ENCODE results near the gene OR11A1.

DNA sequence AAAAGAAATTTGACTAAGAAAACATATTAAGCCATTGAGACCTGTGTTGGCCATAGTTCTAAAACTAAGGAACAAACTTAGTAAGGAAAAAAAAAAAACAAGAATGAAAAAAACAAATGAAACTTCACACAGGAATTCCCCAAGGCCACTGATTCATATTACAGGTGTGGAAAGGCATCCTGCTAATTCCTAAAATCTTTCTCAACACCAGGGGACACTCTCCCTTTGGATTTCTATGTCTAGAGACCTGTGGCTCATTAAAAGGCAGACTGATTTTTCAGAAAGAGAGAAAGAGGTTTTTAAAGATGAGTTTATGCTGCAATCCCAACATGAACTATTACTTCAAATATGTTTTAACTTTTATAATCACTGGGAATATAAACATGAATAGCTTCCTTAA lies 42.3 kb downstream of the OR11A1 start, which contains the start of gene OR12D1:
- TF ChIP-seq TAF1 (IDR thresholded peaks at IDR 0.05; ENCODE audit: borderline replicate concordance, insufficient read depth, low read length) = no peak
- TF ChIP-seq SIN3A (IDR thresholded peaks at IDR 0.05; ENCODE audit: borderline replicate concordance, insufficient read depth, low read length) = no peak
- TF ChIP-seq, protein P1, sequence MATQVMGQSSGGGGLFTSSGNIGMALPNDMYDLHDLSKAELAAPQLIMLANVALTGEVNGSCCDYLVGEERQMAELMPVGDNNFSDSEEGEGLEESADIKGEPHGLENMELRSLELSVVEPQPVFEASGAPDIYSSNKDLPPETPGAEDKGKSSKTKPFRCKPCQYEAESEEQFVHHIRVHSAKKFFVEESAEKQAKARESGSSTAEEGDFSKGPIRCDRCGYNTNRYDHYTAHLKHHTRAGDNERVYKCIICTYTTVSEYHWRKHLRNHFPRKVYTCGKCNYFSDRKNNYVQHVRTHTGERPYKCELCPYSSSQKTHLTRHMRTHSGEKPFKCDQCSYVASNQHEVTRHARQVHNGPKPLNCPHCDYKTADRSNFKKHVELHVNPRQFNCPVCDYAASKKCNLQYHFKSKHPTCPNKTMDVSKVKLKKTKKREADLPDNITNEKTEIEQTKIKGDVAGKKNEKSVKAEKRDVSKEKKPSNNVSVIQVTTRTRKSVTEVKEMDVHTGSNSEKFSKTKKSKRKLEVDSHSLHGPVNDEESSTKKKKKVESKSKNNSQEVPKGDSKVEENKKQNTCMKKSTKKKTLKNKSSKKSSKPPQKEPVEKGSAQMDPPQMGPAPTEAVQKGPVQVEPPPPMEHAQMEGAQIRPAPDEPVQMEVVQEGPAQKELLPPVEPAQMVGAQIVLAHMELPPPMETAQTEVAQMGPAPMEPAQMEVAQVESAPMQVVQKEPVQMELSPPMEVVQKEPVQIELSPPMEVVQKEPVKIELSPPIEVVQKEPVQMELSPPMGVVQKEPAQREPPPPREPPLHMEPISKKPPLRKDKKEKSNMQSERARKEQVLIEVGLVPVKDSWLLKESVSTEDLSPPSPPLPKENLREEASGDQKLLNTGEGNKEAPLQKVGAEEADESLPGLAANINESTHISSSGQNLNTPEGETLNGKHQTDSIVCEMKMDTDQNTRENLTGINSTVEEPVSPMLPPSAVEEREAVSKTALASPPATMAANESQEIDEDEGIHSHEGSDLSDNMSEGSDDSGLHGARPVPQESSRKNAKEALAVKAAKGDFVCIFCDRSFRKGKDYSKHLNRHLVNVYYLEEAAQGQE (IDR thresholded peaks at IDR 0.05; ENCODE audit: insufficient read depth in 1 of 2, low read depth in 2 of 2, low read length in 2 of 2) = no peak
- no peak for TF ChIP-seq POLR2AphosphoS5 (IDR thresholded peaks at IDR 0.05; ENCODE audit: low read depth, low read length)
